SK-N-DZ (cell line): ENCODE measurements around the gene CHRNE. TPM values are rescaled to one million over a fixed set of nuclear protein-coding genes. Genes with fewer than 3 reads are reported as not detected.
A peak's percentile ranks its signal among the peaks of the same experiment; 100 is the strongest.

ENCODE experiments used
- DNase-seq: peaks from one replicate; pipeline ENCODE4 v3.0.0-alpha.2; 2015; ENCODE audit warnings: low spot score
- polyA plus RNA-seq, 2 experiments: library from polyadenylated mRNA; depleted of rRNA; stranded (reverse); fragments of >200 nt; gene quantifications; 2 replicates each; pipeline ENCODE4 v1.2.3, GENCODE V29; 2014

The CHRNE gene
- 0.19 and 0.62 TPM in 2 replicates for polyA plus RNA-seq (2014; cell fraction: cytosol; rRNA removed)
- 1.3 and 2.7 TPM in 2 replicates for polyA plus RNA-seq (2014; cell fraction: nucleus; rRNA removed)

GRCh38 chr17:4903051-4903818 lies at the start of gene CHRNE:
TSS of gene CHRNE (minus strand) at chr17:4903098. CDS start at chr17:4903063, 35 bp downstream.
- peak; percentile 89 for DNase-seq

DNA sequence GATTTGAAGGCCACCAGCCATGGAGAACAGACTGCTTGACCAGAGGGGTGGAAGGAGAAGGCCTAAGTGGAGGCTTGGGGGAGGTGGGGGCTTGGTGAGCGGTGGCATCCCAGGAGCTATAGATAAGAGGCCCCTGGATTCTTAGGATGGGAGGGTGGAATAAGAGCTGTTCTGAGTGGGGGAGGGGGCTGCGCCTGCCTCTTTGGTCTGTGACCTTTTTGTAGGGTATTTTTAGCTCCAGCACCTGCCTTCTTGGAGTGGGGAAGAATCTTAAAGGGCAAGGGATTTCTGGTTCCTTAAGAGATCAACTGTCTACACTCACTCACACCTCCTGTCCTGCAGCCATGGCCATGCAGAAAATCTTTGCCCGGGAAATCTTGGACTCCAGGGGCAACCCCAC lies 48.6 kb upstream of the CHRNE start:
- peak; percentile 53 for DNase-seq

- peak; percentile 75 for DNase-seq
Measured at GRCh38 chr17:4950746-4951204, 47.9 kb upstream of the CHRNE start, which contains the start of gene ENO3. TSS of gene ENO3 (plus strand) at chr17:4951119. CDS start at chr17:4951830, 711 bp downstream.

- DNase-seq = peak; percentile 70
Measured at GRCh38 chr17:4950075-4950745, 47.3 kb upstream of the CHRNE start.

- DNase-seq = peak; percentile 77
Measured at GRCh38 chr17:4949321-4950074, 46.6 kb upstream of the CHRNE start.

DNA sequence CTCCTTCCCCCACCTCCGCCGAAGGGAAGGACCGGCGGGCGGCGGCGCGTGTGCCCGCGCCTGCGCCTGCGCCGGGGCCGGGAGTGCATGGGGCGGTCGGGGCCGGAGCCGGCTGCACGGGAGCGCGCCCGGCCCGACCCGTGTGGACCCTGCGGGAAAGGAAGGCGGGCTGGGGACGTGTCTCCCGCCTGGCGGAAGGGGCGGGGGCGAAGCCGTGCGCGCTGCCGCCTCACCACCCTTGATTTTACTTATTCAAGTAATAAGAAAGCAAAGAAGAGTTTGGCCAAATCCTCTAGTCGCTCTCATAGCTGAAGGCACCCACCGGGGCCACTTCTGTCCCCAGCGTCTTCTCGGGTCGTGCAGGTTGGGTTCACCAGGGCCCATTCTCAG lies 46.0 kb upstream of the CHRNE start:
- peak; percentile 89 for DNase-seq

GRCh38 chr17:4948166-4948930 lies 45.5 kb upstream of the CHRNE start, which contains the start of gene PFN1:
TSS of gene PFN1 (minus strand) at chr17:4948530. CDS start at chr17:4948394, 136 bp downstream.
- peak; percentile 93 for DNase-seq

- peak; percentile 64 for DNase-seq
Measured at GRCh38 chr17:4947411-4948165, 44.7 kb upstream of the CHRNE start.

GRCh38 chr17:4947010-4947410 lies 44.1 kb upstream of the CHRNE start:
- DNase-seq = no peak

- DNase-seq = no peak
Measured at GRCh38 chr17:4946312-4946976, 43.5 kb upstream of the CHRNE start.

DNA sequence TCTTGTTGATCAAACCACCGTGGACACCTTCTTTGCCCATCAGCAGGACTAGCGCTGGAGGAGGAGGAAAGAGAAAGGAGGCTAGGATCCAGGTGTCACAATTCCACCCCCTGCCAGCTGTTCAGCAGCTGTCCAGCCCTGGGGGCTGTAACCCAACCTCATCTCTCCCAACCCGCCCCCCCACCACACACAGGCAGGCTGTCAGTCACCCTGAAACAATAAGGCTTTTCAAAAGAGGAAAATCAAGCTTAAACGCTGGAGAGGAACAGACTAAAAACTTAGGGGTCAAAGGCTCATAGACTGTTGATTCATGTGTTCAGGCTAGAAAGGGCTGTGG lies 43.0 kb upstream of the CHRNE start:
- DNase-seq = no peak

DNA sequence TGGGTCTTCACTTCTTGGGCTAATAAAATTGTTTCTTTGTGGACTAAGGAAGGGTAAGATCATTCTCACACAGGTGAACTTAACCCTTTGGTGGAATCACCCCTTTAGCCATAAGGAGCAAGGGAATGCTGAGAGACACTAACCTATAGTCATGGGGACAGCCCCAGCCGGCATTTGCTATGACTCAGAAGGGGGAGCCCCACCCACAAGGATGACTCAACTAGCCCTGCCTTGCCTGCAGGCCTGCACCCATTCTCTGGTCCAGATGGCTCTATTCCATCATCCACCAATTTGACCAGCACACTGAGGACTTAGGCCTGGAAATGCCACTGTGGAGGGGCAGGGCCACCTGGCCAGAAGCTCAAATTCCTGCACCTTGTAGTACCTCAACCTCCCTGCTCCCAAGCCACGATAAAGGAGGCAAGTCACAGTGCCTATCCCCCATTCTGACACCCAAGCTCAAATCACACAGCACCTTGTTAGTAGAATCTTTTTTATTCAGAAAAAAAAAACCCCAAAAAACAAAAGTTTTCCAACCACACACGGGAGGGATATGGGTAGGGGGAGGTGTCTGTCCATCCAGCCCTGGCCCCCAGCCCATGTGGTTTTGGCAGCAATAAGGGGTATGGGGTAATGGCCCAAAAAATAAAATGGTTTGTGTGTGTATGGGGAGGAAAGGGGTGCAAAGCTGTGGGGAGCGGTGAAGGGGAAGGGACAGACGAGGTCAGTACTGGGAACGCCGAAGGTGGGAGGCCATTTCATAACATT lies 42.5 kb upstream of the CHRNE start:
- no peak for DNase-seq

DNA sequence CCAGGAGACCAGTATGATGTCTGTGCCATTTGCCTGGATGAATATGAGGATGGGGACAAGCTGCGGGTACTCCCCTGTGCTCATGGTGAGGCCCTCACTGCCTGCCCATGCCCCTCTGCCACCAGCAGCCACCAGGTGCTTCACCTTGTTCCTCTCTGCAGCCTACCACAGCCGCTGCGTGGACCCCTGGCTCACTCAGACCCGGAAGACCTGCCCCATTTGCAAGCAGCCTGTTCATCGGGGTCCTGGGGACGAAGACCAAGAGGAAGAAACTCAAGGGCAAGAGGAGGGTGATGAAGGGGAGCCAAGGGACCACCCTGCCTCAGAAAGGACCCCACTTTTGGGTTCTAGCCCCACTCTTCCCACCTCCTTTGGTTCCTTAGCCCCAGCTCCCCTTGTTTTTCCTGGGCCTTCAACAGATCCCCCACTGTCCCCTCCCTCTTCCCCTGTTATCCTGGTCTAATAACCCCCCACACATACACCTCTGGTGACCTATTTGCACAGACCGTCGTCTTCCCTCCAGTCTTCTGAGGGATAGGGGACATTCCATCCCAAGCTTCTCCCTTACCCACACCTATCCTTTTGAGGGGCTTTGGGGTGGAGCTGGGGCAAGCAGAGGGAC lies 41.8 kb upstream of the CHRNE start:
- DNase-seq = no peak

DNA sequence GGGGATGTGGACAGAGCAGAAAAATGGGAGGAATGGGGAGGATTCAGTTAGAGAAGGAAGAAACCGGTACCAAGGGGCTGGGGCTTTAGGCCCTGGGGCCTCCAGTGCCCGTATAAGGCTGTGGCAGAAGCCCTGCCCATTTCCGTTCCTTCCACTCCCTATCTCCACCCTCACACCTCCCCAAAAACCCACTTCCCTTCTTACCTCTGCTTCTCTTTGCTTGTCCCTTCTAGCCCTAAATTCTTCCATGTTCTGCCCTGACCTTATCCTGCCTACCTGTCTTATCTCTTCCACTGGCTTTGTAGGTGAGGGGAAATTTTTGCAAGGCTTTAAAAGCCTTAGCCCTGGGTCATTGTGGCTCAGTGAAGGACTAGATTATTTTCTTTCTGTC lies 41.3 kb upstream of the CHRNE start:
- DNase-seq = no peak

- DNase-seq = no peak
Measured at GRCh38 chr17:4942760-4943508, 40.0 kb upstream of the CHRNE start.

GRCh38 chr17:4941319-4941610 lies 38.4 kb upstream of the CHRNE start:
- DNase-seq = no peak

GRCh38 chr17:4940555-4941318 lies 37.8 kb upstream of the CHRNE start:
- no peak for DNase-seq
